ENCODE results near the gene TMEM181. TPM values are rescaled to one million over a fixed set of nuclear protein-coding genes. Genes with fewer than 3 reads are reported as not detected.
A peak's percentile ranks its signal among the peaks of the same experiment; 100 is the strongest.
"Not testable (repeated sequence)": the region's sequence is repeated elsewhere in the genome, so short reads cannot be mapped to it uniquely, and the experiment has no call there.

TMEM181 gene
- total and polyA plus RNA-seq, 5 experiments from 2014 or later = 3.9 to 16.9 (median 4.6) TPM

- Mint-ChIP-seq H3K4me1 (peaks cover 0 to 10% (median 6%) of the 10 kb centered on the region in 4 donors), H3K9me3 (no peaks in the 10 kb centered on the region), H3K36me3 (peaks cover 4 to 84% (median 17%) of the 10 kb centered on the region in 3 donors), H3K27ac (no peak overlapping the region), H3K4me3 (no peak overlapping the region), H3K27me3 (no peaks in the 10 kb centered on the region)
- peak in 1 of 10 donors; percentile 15 for DNase-seq
- ATAC-seq = no peak
- POLR2A ChIA-PET = interaction anchor here (0.8 kb wide), 1 partner anchor 14 kb away, joined by 3 read pairs; no protein-coding TSS in a partner anchor
Observed at GRCh38 chr6:158607411-158608170, 47.7 kb downstream of the TMEM181 start.

GRCh38 chr6:158608221-158608620 lies 48.3 kb downstream of the TMEM181 start:
- H3K36me3 Mint-ChIP-seq = peaks cover 4 to 84% (median 19%) of the 10 kb centered on the region in 3 donors
- peaks cover 0 to 10% (median 5%) of the 10 kb centered on the region in 4 donors for H3K4me1 Mint-ChIP-seq
- no peaks in the 10 kb centered on the region for H3K27me3 Mint-ChIP-seq
- no peaks in the 10 kb centered on the region for H3K9me3 Mint-ChIP-seq
- peak overlapping the region in 2 of 10 donors; percentile 31 to 32 for H3K27ac Mint-ChIP-seq
- POLR2A ChIA-PET = no interaction called here
- DNase-seq (peak in 1 of 10 donors; percentile 26), ATAC-seq (no peak)
- no peak overlapping the region for H3K4me3 Mint-ChIP-seq

GRCh38 chr6:158609455-158610155 lies 49.7 kb downstream of the TMEM181 start:
- DNase-seq (peak in 1 of 10 donors; percentile 23), ATAC-seq (no peak)
- Mint-ChIP-seq H3K27ac (peak overlapping the region in 1 of 10 donors; percentile 29), H3K36me3 (peaks cover 4 to 84% (median 27%) of the 10 kb centered on the region in 3 donors), H3K4me1 (peaks cover 0 to 2% (median 0%) of the 10 kb centered on the region in 4 donors), H3K9me3 (peaks cover 0 to 2% (median 0%) of the 10 kb centered on the region in 9 donors), H3K27me3 (no peaks in the 10 kb centered on the region), H3K4me3 (no peak overlapping the region)
- POLR2A ChIA-PET = interaction anchor here (0.5 to 0.6 kb wide), 2 partner anchors 83 to 820 kb away, joined by 3 to 6 read pairs; no protein-coding TSS in a partner anchor

GRCh38 chr6:158610319-158610968 lies 50.6 kb downstream of the TMEM181 start:
- Mint-ChIP-seq H3K4me3 (no peak overlapping the region), H3K27ac (peak overlapping the region in 2 of 10 donors; percentile 17 to 19), H3K4me1 (peaks cover 0 to 2% (median 0%) of the 10 kb centered on the region in 4 donors), H3K27me3 (no peaks in the 10 kb centered on the region), H3K9me3 (peaks cover 0 to 2% (median 0%) of the 10 kb centered on the region in 9 donors), H3K36me3 (peaks cover 4 to 85% (median 35%) of the 10 kb centered on the region in 3 donors)
- DNase-seq (peak in 1 of 10 donors; percentile 16), ATAC-seq (no peak)
- POLR2A ChIA-PET = interaction anchor here (0.5 to 0.6 kb wide), 2 partner anchors 82 to 821 kb away, joined by 3 to 6 read pairs; no protein-coding TSS in a partner anchor

GRCh38 chr6:158611039-158611438 lies 51.1 kb downstream of the TMEM181 start:
- no peaks in the 10 kb centered on the region for H3K27me3 Mint-ChIP-seq
- POLR2A ChIA-PET = no interaction called here
- H3K27ac Mint-ChIP-seq = peak overlapping the region in 5 of 10 donors; percentile 10 to 54 (median 44)
- ATAC-seq (no peak), DNase-seq (peak in 1 of 10 donors; percentile 11)
- no peaks in the 10 kb centered on the region for H3K4me1 Mint-ChIP-seq
- no peak overlapping the region for H3K4me3 Mint-ChIP-seq
- peaks cover 4 to 84% (median 41%) of the 10 kb centered on the region in 3 donors for H3K36me3 Mint-ChIP-seq
- peaks cover 0 to 2% (median 0%) of the 10 kb centered on the region in 9 donors for H3K9me3 Mint-ChIP-seq

GRCh38 chr6:158611541-158612370 lies 51.9 kb downstream of the TMEM181 start:
- H3K9me3 Mint-ChIP-seq = peaks cover 0 to 2% (median 0%) of the 10 kb centered on the region in 9 donors
- no peaks in the 10 kb centered on the region for H3K4me1 Mint-ChIP-seq
- H3K27me3 Mint-ChIP-seq = no peaks in the 10 kb centered on the region
- POLR2A ChIA-PET = no interaction called here
- H3K36me3 Mint-ChIP-seq = peaks cover 4 to 90% (median 42%) of the 10 kb centered on the region in 3 donors
- ATAC-seq (no peak), DNase-seq (peak in 1 of 10 donors; percentile 8)
- no peak overlapping the region for H3K4me3 Mint-ChIP-seq
- H3K27ac Mint-ChIP-seq = peak overlapping the region in 5 of 10 donors; percentile 38 to 79 (median 53)

GRCh38 chr6:158614606-158615005 lies 54.7 kb downstream of the TMEM181 start:
- DNase-seq, ATAC-seq, POLR2A ChIA-PET, H3K9me3 Mint-ChIP-seq, H3K4me3 Mint-ChIP-seq, H3K27me3 Mint-ChIP-seq, H3K27ac Mint-ChIP-seq: not testable (repeated sequence)
- Mint-ChIP-seq H3K36me3 (peaks cover 4 to 90% (median 50%) of the 10 kb centered on the region in 3 donors), H3K4me1 (peaks cover 1 to 12% (median 11%) of the 10 kb centered on the region in 4 donors)

- H3K9me3 Mint-ChIP-seq, POLR2A ChIA-PET, H3K4me3 Mint-ChIP-seq, H3K27me3 Mint-ChIP-seq, ATAC-seq: not testable (repeated sequence)
- Mint-ChIP-seq H3K36me3 (peaks cover 0 to 83% (median 39%) of the 10 kb centered on the region in 3 donors), H3K27ac (peak overlapping the region in 7 of 10 donors; percentile 22 to 83 (median 55)), H3K4me1 (peaks cover 1 to 14% (median 11%) of the 10 kb centered on the region in 4 donors)
- DNase-seq = peak in 1 of 10 donors; percentile 8
Observed at GRCh38 chr6:158618289-158618688, 58.4 kb downstream of the TMEM181 start.

- Mint-ChIP-seq H3K27me3 (no peaks in the 10 kb centered on the region), H3K4me1 (peaks cover 1 to 17% (median 11%) of the 10 kb centered on the region in 4 donors), H3K27ac (peak overlapping the region in 6 of 10 donors; percentile 26 to 93 (median 65)), H3K4me3 (no peak overlapping the region), H3K9me3 (no peaks in the 10 kb centered on the region), H3K36me3 (peaks cover 0 to 82% (median 25%) of the 10 kb centered on the region in 3 donors)
- no peak for ATAC-seq
- peak in 1 of 10 donors; percentile 28 for DNase-seq
- POLR2A ChIA-PET = no interaction called here
Observed at GRCh38 chr6:158619922-158620801, 60.3 kb downstream of the TMEM181 start.

- Mint-ChIP-seq H3K27ac (peak overlapping the region in 4 of 10 donors; percentile 22 to 55 (median 50)), H3K4me3 (no peak overlapping the region), H3K36me3 (peaks cover 0 to 83% (median 20%) of the 10 kb centered on the region in 3 donors), H3K27me3 (no peaks in the 10 kb centered on the region), H3K4me1 (peaks cover 1 to 18% (median 11%) of the 10 kb centered on the region in 4 donors), H3K9me3 (no peaks in the 10 kb centered on the region)
- POLR2A ChIA-PET = interaction anchor here (0.7 kb wide), 1 partner anchor 14 kb away, joined by 3 read pairs; no protein-coding TSS in a partner anchor
- no peak for ATAC-seq
- DNase-seq = peak in 1 of 10 donors; percentile 14
Observed at GRCh38 chr6:158620963-158621693, 61.2 kb downstream of the TMEM181 start.
